EH (cell line): ENCODE results near the gene CYCS.
A peak's percentile ranks its signal among the peaks of the same experiment; 100 is the strongest.

Experiments used
- DNase-seq: peaks from one replicate; pipeline ENCODE4 v3.0.0-alpha.2; 2015; ENCODE audit warnings: low read depth

Gene CYCS

DNA sequence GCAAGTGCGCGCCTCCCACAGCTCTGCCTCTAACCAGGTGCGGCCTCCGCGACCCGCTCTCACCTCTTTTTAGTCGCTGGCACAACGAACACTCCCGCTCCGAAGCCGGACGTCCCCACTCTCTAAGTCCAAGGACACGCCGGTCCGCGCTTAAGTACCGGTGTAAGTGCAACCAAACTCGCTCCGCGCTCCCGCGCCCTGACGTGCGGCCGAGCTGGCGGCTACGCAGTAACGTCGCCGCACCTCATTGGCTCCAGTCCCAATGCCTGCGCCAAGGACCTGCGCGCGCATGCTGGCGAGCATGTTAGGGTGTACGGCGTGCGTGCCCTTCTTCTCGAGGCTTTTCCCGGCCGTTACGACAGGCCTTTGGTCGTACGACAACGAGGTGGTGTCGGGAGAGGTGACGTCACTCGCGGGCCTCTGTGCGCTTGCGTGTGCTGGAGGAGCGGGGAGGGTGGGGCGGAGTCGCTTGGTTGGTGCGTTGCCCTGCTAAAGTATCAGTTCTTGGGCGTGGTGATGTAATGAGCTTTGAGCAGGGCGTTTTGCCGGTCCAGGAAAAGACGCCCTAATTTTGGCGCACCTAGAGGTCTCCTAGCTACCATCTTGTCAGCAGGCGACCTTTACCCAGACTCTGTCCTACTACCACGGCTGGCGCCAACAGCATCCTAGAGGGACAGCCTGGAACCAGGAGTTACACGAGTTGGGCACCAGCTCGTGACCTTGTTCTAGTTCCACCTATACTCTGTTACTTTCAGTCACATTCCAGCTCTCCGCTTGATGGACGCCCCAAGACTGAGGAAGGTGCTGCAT lies at the start of gene CYCS:
Gene CYCS (minus strand): TSS at position 124 of the 810 bp plus-strand sequence. CDS start 1,141 bp downstream, outside the sequence.
- peak; percentile 100 for DNase-seq

DNA sequence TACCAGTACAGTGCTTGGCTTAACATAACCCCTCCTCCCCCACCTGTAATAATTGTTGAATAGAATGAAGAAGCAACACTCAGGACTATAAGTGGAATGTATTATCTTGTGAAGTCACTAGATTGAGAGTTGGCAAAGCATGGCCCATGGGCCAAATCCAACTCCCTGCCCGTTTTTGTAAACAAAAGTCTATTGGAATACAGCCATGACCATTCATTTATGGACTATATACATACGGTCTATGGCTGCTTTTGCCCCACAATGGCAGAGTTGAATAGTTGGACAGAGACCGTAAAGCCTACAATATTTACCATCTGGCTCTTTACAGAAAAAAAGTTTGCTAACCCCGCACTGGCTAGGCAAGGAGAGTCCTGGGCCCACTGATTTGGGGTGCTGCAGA lies 48.1 kb upstream of the CYCS start:
- no peak for DNase-seq

DNA sequence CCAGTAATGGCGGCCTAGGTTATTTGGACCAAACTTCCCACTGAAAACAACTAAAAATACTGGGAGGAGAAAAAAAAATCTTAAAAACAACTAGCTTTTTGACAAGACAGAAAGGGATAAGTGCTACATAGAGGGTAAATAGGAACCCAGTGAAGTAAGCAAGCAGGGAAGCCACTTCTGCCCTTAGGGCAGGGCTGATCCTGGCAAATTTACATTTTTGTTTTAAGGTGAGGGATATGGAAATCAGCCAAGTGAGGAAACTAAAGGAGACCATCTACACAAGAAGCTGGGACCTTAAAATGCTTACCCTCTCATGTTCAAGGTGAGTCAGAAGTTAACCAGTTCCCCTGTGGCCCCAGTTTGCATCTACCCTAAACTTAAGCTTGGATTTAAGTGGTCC lies 46.5 kb upstream of the CYCS start:
- no peak for DNase-seq

DNA sequence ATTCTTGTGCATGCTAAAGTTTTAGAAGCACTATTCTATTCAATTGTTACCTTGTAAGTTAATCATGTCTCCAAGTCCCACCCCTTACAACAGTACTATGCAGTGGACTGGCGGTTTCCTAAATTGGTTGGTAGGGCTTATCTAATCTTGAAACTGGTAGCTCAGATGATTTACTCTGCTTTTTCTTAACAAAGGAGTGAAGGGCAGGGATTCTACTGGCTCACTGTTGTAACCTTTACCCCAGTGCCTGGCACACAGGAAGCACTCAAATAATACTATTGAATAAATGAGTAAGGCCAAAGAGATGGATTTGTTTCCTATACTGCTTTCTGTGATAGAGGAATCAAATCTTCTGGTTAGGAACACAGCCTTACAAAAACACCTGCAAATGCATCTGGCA lies 46.0 kb upstream of the CYCS start:
- DNase-seq, result no peak

DNA sequence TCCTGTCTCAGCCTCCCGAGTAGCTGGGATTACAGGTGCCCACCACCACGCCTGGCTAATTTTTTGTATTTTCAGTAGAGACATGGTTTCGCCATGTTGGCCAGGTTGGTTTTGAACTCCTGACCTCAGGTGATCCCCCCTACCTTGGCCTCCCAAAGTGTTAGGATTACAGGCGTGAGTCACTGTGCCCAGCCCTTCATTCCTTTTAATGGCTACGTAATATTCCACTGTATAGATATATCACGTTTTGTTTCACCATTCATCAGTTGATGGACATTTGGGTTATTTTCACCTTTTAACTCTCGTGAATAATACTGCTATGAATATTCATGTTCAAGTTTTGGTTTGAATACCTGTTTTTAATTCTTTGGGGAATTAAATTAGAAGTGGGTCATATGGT lies 44.6 kb upstream of the CYCS start:
- no peak for DNase-seq

DNA sequence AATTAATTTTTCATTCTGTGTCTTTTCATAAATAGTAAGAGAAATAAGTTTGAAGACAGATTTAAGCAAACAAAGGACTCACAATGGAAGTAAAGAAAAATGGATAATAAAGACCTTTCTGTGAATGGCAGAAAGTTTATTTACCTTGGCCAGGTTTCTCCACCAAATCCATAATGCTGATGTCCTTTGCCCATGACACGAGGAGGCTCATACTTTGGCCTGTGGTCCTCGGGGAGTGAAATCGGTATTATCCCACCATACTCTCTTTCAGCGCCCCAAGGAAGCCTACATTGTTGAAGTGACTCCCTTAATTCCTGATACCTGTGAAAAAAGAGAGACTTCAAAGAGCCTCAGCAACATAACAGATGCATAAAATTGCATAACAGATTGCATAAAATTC lies 43.1 kb upstream of the CYCS start:
- no peak for DNase-seq

DNA sequence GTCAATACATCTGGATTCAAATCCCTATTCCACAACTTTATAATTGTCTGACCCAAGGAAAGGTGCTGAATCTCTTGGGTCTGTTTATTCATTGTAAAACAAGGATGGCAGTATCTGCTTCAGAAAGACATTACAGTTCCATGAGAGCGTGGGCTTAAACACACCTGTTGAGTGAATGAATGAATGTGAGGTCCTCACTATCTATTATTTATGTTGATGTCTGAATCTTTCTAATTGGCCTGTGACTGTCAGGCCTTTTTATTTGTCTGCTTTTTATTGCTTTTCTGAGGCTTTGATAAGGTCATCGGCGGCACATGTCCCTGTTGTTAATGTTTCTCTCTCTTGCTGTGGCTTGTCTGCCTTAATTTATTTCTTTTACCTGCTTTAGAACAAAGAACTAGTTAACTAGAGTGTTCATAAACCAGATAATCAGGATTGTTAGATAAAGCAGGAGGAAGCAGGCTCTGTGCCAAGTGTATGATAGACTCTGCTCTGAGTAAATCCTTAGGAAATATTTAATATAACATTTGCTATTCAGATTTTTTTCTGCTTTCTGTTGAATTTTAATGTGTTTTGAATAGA lies 42.3 kb upstream of the CYCS start:
- DNase-seq, result no peak

DNA sequence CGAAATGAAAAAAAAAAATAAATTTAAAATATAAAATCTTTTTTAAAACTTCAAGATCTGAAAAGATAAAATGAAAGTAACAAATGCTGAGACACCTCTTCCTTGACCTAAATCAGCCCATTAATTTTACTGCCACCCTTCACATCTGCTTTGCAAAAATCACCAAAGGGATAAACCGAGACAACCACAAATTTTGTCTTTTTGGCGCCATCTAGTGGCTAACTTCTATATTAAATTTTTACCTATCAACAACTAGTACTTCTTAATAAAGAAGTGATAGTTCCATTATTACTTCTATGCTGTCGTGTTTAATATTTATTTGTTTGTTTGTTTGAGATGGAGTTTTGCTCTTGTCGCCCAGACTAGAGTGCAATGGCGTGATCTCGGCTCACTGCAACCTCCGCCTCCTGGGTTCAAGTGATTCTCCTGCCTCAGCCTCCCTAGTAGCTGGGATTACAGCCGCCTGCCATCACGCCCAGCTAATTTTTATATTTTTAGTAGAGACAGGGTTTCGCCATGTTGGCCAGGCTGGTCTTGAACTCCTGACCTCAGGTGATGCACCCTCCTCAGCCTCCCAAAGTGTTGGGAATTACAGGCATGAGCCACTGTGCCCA lies 35.0 kb upstream of the CYCS start:
- peak; percentile 54 for DNase-seq

DNA sequence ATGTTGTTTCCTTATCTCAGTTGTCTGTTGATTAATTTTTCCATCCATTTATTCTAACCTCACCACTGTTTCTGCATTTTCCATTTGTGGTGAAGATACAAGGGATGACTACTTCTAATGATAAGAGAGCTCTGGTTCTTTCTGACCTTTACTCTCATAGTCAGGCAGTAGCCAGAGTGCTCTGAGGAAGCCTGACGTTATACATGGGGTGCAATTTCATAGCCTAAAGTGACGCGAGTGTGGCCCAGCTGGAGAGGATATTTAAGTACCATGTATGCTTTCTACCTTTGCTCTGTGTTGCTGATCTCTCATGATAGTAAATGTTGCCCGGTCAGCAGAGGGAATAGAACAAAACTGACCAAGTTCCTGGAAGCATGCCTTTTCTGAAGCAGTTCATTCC lies 33.9 kb upstream of the CYCS start:
- no peak for DNase-seq

DNA sequence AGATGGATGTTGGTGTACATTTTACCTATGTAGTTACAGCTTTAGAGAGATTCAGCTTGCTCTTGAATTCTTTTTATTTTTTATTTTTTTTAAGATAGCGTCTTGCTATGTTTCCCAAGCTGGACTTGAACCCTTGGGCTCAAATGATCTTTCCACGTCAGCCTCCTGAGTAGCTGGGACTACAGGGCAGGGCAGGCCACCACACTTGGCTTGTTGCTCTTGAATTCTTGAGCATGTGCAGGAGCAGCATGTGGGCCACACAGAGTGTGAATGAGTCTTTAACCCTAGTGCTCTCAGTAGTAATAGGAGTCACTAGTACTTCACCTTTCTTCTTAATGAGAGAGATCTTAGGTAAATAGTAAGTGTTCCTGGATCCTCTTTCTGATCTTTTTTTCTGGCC lies 26.7 kb upstream of the CYCS start:
- DNase-seq, result no peak

DNA sequence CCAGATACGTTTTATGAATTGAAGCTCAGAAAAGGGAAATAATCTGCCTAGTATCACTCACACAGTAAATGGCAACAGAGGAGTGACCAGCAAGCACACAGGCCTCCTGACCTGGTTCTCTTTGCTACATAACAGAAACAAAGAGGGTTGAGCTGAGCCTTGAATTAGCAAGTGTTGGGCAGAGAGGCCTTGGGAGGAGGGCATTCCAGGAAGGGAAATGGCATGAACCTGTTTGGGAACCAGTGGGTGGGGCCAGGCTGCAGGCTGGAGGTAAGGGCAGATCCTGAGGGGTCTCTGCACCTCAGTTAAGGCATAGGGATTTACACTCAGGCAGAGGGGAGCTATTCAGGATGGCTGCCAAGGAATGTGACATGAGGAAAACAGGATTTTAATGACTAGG lies 24.8 kb upstream of the CYCS start:
- DNase-seq, result no peak

DNA sequence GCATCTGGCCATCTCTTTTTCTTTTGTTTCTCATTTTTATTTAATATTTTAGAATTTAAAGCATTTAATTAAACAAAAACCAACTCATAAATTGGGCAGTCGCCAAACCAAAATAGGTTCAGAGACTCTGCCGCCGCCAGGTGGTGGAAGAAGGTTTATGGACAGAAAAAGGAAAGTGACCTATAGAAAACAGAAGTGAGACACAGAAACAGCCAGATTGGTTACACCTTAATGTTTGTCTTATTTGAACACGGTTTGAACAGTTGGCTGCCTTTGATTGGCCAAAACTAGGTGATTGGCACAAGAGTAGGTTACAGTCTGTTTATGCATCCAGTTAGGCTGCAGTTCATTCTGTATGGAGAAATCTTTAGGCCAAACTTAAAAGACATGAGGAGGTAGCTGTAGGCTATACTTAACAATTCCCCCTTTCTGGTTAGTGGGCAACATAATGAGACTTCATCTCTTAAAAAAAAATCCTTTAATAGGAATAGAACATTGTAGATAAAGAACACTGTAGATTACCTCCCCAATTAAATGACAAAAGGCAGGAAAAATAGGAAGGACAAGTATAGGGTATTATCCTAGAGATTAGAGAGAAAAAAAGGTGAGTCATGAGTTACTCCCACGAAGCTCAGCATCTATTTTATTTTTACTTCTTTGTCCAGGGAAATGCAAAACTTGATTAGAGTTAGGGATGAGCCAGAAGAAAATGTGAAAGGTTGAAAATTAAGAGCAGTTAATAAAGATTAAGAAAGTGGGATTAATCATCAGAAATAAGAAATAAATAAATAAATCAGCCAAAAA lies 23.9 kb upstream of the CYCS start:
- no peak for DNase-seq

DNA sequence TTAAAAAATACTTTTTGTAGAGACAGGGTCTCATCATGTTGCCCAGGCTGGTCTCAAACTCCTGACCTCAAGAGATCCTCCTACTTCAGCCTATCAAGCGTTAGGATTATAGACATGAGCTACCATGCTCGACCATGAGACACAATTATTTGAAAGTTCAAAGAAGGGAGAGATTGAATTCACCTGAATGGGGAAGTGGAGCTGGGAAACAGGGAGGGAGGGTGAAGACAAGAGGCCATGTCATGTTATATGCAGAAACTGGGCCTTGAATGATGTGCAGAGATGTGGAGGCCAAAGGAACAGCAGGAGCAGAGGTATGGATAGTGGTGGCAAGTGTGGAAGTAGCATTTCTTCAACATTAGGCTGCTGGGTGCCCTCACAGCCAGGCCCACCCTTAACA lies 18.7 kb upstream of the CYCS start:
- DNase-seq, result no peak

DNA sequence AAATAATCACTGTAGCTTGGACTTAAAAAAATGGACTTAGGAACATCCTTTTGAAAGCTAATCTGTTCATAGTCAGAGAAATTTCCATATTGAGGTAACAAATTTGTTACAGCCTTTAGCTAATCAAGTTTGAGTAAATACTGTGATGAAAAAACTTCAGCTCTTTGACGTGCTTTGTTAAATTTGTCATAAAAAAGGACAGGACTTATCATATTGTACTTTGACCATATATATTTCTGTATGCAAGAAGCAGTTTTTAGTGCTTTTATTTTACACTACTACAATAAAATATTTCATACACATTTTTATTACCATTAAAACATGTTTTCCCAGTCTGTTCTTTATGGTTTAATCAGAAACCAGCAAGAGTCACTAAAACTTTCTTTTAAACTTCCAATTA lies 14.5 kb upstream of the CYCS start:
- no peak for DNase-seq

DNA sequence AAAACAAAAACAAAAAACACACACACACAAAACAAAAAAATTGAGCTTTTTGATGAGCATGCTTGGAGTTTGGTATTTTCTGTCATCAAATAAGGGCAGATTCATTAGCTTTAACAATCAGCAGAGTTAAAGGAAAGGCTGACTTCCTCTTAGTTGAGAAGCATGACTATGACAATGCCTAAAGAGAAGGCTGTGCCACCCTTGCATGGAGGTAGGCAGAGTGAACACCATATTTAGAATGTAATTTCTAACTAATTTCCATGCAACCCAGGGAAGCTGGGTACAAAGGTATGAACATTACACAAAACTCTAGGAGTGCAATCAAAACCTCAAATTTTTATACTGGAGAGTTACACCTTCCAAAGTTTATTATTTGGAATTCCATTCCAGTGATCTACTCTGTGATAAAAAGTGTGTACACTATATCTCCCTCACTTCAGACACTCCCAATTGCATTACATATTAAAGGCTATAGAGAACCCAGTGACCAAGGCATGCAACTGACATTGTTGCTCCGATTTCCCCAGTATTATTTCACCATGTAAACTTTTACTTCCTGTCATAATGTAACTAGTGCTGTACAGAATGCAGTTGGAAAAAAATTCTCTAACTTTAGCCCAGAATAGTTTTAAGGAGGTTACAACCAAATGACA lies 9.4 kb upstream of the CYCS start:
- peak; percentile 27 for DNase-seq

DNA sequence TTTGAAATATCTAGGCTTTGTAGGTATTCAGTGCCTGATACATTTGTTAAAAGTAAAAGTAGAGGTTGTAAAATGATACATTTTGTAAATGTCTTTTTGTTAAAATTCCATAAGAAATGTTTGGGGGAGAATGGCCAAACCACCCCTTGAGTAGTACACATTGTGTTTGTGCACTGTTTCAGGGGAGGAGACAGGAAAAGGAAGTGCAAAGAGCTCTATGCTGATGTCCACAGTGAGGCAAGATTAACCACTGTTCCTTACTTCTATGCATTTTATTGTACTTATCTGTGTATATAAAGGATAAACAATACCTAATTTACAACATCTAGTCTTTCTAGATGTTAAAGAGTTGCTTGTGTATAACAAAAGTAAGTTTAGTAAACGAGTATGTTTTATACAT lies 7.4 kb upstream of the CYCS start:
- DNase-seq, result no peak

DNA sequence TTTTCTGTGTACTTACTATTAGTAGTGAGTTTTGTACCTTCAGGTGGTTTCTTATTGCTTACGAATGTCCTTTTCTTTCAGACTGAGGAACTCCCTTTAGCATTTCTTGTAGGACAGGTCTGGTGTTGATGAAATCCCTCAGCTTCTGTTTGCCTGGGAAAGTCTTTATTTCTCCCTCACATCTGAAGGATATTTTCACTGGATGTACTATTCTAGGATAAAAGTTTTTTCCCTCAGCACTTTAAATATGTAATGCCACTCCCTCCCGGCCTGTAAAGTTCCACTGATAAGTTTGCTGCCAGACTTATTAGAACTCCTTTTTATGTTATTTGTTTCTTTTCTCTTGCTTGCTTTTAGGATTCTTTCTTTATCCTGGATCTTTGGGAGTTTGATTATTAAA lies 1.7 kb upstream of the CYCS start:
- no peak for DNase-seq

DNA sequence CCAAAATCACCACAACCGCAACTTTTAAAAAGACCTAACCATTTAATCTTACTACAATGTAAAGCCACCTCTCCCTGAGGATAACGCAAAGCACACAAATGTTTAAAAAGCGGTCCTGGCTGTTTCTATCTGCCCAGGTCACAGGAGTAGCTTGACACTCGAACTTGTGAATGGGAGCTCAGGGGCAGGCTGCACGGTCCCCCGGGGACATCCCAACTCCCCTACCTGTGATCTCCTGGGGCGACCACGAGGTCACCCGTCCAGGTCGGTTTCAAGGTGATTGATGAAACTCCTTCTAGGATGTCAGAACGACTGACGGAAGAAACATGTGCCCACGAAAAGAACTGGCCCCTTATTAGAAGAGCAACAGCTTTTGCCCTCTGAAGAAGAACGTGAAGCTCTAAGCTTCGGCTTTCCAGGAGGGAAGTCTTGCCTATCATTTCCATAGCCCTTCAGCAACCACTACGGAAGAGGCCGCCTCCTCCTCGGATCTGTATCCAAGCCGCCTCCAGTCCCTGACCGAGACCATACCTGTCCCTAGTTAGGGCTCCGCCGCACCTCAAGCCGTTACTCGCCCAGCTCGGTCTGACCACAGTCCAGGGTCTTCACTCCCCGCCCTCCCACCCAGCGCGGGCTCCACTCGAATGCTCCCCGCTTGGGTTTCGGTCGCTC lies 459 bp downstream of the CYCS start:
- DNase-seq, result peak; percentile 41

DNA sequence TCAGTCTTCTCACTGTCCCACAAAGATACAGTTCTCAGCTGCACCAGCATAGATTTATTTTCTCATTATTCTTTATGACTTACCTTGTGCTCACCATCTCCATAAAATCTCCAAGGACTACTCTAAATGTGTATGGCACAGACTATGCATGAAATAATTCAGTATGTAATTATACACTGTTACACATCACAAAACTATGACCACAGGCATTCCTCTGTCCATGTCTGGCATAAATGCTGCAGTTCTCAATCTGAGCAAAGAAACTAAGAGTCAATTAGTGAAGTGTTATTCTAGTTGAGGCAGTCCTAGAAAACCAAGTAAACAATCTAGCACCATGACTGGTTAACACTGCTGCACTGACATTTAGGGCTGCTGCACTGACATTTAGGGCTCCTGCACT lies 2.7 kb downstream of the CYCS start:
- peak; percentile 89 for DNase-seq

DNA sequence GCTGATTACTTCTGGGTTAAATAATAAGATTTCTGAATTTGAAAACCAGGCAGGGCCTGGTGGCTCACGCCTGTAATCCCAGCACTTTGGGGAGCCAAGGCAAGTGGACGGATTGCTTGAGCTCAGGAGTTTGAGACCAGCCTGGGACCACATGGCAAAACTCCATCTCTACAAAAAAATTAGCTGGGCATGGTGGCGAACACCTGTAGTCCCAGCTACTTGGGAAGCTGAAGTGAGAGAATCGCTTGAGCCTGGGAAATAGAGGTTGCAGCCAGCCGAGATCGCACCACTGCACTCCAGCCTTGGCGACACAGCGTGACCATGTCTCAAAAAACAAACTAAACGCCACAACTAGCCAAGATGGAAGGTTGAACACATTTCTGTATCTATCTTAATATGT lies 3.5 kb downstream of the CYCS start:
- DNase-seq, result no peak

DNA sequence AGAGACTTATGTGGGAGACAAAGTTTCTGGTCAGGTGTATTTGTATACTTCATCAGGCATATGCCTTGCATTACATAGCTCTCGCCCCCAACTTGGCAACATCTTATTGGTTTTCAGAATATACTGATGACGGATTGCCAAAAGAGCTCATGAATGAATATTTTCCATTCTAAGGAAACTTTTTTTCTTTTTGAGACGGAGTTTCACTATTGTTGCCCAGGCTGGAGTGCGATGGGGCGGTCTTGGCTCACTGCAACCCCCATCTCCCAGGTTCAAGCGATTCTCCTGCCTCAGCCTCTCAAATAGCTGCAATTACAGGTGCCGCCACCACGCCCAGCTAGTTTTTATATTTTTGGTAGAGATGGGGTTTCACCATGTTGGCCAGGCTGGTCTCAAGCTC lies 6.0 kb downstream of the CYCS start:
- no peak for DNase-seq
